ENCODE data around the gene MEOX2. TPM values are rescaled to one million over a fixed set of nuclear protein-coding genes. Genes with fewer than 3 reads are reported as not detected.

Gene MEOX2
- total and polyA plus RNA-seq, 3 donors from 2014 or later: 3.7 to 4.9 (median 4.0) TPM

DNA sequence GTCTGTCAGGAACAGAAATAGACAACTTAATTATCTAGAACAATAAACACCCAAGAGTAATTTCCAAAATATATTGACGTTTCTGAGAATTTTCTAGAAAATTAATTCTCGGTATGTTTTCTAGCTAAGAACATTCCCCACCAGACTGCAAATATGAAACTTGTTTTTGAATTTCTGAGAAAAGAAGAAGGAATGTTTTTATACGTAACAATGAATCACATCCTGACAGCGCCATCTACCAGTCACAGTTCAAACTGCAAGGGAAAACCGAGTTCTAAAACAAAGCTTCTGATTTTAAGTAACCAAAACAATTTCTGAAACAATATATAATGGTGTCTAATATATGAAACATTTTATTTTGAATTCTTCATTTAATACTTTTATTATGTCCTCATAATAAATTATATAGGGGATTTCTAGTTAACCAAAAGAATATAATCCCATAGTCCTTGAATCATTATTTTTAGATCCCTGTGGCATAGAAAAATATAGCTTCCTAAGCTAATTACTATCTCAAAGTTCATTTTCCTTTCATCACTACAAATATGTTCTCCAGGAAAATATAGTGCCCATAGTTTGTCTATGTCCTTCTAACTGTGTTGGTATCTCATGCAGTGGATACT, 34.5 kb upstream of the MEOX2 start:
- Histone ChIP-seq H3K4me3 (no peak overlapping the region), H3K27me3 (no peaks in the 10 kb centered on the region), H3K36me3 (ENCODE audit: low read depth, missing control alignments) (no peaks in the 10 kb centered on the region), H3K9me3 (no peaks in the 10 kb centered on the region), H3K4me1 (peaks cover 6% of the 10 kb centered on the region), H3K27ac (no peak overlapping the region)
- WGBS, 2 donors: 38 to 42% methylated on average over 5 of the region's 5 CpGs
- no peak for TF ChIP-seq POLR2A (IDR thresholded peaks at IDR 0.05)
- TF ChIP-seq, protein P1, sequence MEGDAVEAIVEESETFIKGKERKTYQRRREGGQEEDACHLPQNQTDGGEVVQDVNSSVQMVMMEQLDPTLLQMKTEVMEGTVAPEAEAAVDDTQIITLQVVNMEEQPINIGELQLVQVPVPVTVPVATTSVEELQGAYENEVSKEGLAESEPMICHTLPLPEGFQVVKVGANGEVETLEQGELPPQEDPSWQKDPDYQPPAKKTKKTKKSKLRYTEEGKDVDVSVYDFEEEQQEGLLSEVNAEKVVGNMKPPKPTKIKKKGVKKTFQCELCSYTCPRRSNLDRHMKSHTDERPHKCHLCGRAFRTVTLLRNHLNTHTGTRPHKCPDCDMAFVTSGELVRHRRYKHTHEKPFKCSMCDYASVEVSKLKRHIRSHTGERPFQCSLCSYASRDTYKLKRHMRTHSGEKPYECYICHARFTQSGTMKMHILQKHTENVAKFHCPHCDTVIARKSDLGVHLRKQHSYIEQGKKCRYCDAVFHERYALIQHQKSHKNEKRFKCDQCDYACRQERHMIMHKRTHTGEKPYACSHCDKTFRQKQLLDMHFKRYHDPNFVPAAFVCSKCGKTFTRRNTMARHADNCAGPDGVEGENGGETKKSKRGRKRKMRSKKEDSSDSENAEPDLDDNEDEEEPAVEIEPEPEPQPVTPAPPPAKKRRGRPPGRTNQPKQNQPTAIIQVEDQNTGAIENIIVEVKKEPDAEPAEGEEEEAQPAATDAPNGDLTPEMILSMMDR (IDR thresholded peaks at IDR 0.05): peak; percentile 54 to 67 (median 64)
- intact Hi-C loops (cut with DNase I; ENCODE audit: low total_unique reads): no loop called here
- peak; percentile 76 for DNase-seq

DNA sequence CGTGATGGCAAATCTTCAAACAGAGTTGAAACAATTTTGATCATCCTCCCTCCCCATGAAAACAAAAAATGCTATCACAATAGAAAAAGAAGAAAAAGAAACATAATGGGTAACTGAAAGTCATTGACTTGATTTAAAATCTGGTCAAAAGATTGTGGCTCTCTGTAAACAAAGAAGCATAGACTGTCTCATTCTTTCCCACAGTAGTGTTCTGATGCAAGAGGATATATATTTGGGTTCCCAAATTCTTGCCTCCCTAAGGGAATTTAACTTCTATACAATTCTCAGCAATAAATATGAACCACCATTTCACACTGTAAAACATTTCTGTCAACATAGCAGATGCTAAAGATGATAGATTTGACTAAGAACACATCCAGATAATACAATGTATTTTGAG, 32.8 kb upstream of the MEOX2 start:
- DNase-seq: no peak
- 67 to 82% methylated on average over 1 of the region's 1 CpG for WGBS, 2 donors
- Histone ChIP-seq H3K36me3 (ENCODE audit: low read depth, missing control alignments) (no peaks in the 10 kb centered on the region), H3K27ac (no peak overlapping the region), H3K4me3 (no peak overlapping the region), H3K9me3 (no peaks in the 10 kb centered on the region), H3K4me1 (peaks cover 6% of the 10 kb centered on the region), H3K27me3 (no peaks in the 10 kb centered on the region)
- TF ChIP-seq, protein P1 (IDR thresholded peaks at IDR 0.05): no peak
- no peak for TF ChIP-seq POLR2A (IDR thresholded peaks at IDR 0.05)
- intact Hi-C loops (cut with DNase I; ENCODE audit: low total_unique reads): no loop called here

DNA sequence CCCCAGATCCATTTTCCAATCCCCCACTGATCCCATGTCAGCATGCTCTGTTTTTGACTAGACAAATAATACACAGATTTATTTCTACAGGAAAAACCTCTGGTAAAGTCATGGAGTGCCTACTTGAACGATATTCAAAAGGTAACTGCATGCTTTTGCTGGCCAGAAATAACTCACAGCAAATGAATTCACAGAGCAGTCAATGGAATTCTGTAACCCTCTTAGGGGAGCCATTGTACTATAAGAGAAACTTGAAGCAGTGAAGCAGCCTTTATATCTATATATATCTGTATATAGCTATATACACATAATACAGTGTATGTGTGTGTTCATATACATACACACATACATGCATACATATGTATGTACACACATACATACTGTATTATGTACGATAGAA, 29.0 kb upstream of the MEOX2 start:
- no peak overlapping the region for H3K4me3 ChIP-seq
- no peaks in the 10 kb centered on the region for H3K36me3 ChIP-seq (ENCODE audit: low read depth, missing control alignments)
- H3K27me3 ChIP-seq: no peaks in the 10 kb centered on the region
- no peak for DNase-seq
- TF ChIP-seq, protein P1 (IDR thresholded peaks at IDR 0.05): no peak
- TF ChIP-seq POLR2A (IDR thresholded peaks at IDR 0.05): no peak
- H3K27ac ChIP-seq: no peak overlapping the region
- no peaks in the 10 kb centered on the region for H3K9me3 ChIP-seq
- no peaks in the 10 kb centered on the region for H3K4me1 ChIP-seq
- 80 to 83% methylated on average over 2 of the region's 2 CpGs for WGBS, 2 donors
- intact Hi-C loops (cut with DNase I; ENCODE audit: low total_unique reads): no loop called here

DNA sequence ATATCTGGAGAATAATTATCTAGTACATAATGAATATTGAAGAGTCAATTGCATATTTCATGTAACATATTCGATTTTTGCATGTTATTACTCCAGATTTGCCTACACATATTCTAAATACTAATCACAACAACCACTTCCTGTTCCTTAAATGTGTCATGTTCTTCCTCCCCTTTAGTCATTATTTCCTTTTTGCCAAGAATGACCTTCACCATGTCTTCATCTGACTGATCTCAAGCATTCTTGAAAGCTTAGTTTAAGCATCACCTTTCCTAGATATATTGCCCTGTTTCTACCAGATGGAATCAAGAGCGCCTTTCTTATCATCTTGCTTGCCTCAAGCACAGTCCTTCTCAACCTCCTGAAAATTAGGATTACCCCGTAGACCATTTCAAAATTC, 23.5 kb upstream of the MEOX2 start:
- Histone ChIP-seq H3K4me3 (no peak overlapping the region), H3K9me3 (no peaks in the 10 kb centered on the region), H3K36me3 (ENCODE audit: low read depth, missing control alignments) (no peaks in the 10 kb centered on the region), H3K27me3 (no peaks in the 10 kb centered on the region), H3K27ac (no peak overlapping the region), H3K4me1 (no peaks in the 10 kb centered on the region)
- DNase-seq: no peak
- TF ChIP-seq, protein P1 (IDR thresholded peaks at IDR 0.05): no peak
- no peak for TF ChIP-seq POLR2A (IDR thresholded peaks at IDR 0.05)
- WGBS, 2 donors: 85 to 92% methylated on average over 3 of the region's 3 CpGs
- intact Hi-C loops (cut with DNase I; ENCODE audit: low total_unique reads): no loop called here

DNA sequence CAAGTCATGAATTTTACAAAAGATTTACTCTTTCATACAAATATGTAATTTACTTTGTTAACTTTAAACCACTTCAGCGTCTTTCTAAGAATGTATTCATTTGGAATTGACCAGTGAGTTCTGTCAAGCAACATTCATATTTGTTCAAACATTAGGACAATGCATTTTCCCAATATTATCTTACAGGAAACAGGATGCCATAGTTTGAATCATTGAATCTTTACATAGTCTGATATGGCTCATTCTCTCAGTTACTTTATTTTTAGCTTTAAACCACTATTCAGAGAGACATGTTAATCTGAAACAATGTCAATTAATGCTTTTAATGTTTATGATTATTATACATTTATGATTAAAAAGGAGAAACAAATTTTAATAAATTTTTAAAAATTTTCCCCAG, 21.1 kb upstream of the MEOX2 start:
- Histone ChIP-seq H3K4me3 (no peak overlapping the region), H3K27ac (no peak overlapping the region), H3K27me3 (no peaks in the 10 kb centered on the region), H3K9me3 (no peaks in the 10 kb centered on the region), H3K36me3 (ENCODE audit: low read depth, missing control alignments) (no peaks in the 10 kb centered on the region), H3K4me1 (no peaks in the 10 kb centered on the region)
- WGBS, 2 donors: 95 to 100% methylated on average over 1 of the region's 1 CpG
- intact Hi-C loops (cut with DNase I; ENCODE audit: low total_unique reads): no loop called here
- TF ChIP-seq POLR2A (IDR thresholded peaks at IDR 0.05): no peak
- TF ChIP-seq, protein P1 (IDR thresholded peaks at IDR 0.05): no peak
- no peak for DNase-seq

Data from testis (tissue), 3 donors.